Measurements from ENCODE around the gene SPTB. TPM values are rescaled to one million over a fixed set of nuclear protein-coding genes. Genes with fewer than 3 reads are reported as not detected.

Gene SPTB
- total RNA-seq, 1 experiment from 2014 or later: 0.43 TPM

DNA sequence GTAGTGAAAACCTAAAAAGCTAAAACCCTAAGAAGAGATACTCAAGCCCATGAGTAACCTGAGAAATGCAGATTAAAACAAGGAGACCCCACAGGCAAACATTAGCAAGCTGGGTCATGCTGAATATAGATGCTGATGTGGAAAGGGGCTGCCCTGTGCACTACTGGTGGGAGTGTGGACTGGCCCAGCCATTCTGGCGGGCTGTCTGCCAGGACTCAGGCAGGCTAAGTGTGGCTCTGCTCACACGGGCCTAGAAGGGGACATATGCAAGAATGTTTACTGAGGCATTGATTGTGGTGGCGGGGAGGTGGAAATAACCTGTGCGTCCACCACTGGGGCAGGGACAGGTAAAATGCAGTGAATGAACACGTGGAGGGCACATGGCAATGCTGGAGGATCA lies 48.3 kb downstream of the SPTB start:
- no peak for TF ChIP-seq EZH2 (IDR thresholded peaks at IDR 0.05; ENCODE audit: borderline replicate concordance, low read depth, low read length, poor library complexity, severe bottlenecking)
- TF ChIP-seq CTCF (conservative IDR thresholded peaks at IDR 0.05; ENCODE audit: low read depth, low read length): no peak
- Histone ChIP-seq H3K4me1 (ENCODE audit: insufficient read depth, low read length, poor library complexity, severe bottlenecking) (no peaks in the 10 kb centered on the region), H3K27ac (ENCODE audit: low read depth, low read length, poor library complexity, severe bottlenecking) (no peak overlapping the region), H3K36me3 (ENCODE audit: insufficient read depth, low read length, poor library complexity, severe bottlenecking) (no peaks in the 10 kb centered on the region), H3K9me3 (ENCODE audit: low read depth, low read length, poor library complexity, severe bottlenecking) (no peaks in the 10 kb centered on the region), H3K4me3 (ENCODE audit: low read depth, low read length, poor library complexity, severe bottlenecking) (no peak overlapping the region), H3K27me3 (replicated peaks; ENCODE audit: insufficient read depth, low read depth, low read length, poor library complexity) (no peaks in the 10 kb centered on the region)
- no peak for DNase-seq (ENCODE audit: low spot score)
- ChIA-PET CTCF (no interaction called here), POLR2A (ENCODE audit: low non-redundant PET) (no interaction called here)
- intact Hi-C loops (cut with micrococcal nuclease; ENCODE audit: unreplicated experiment): no loop called here
- BruUV-seq (replicated peaks): no TSS peak

DNA sequence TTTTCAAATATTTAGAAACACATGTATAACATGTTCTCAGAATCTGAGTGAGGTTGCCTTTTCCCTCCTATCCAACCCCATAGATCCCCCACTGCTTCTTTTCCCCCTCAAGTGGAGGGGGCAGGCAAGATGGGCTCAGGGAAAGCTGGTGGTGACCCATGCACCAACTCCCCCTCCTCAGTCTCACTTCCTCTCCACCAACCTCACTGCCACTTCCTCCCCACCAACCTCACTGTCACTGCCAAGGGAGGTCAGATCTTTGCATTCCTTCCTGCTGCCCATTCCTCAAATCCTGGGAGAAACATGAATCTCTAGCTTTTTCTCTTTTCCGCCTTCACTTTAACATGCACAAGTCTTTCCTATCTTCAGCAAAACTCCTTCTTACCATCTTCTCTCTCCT lies 48.7 kb downstream of the SPTB start:
- POLR2A ChIA-PET (ENCODE audit: low non-redundant PET): no interaction called here
- H3K4me1 ChIP-seq (ENCODE audit: insufficient read depth, low read length, poor library complexity, severe bottlenecking): no peaks in the 10 kb centered on the region
- no peak for TF ChIP-seq EZH2 (IDR thresholded peaks at IDR 0.05; ENCODE audit: borderline replicate concordance, low read depth, low read length, poor library complexity, severe bottlenecking)
- no peak for TF ChIP-seq CTCF (conservative IDR thresholded peaks at IDR 0.05; ENCODE audit: low read depth, low read length)
- H3K36me3 ChIP-seq (ENCODE audit: insufficient read depth, low read length, poor library complexity, severe bottlenecking): no peaks in the 10 kb centered on the region
- H3K27me3 ChIP-seq (replicated peaks; ENCODE audit: insufficient read depth, low read depth, low read length, poor library complexity): no peaks in the 10 kb centered on the region
- CTCF ChIA-PET: no interaction called here
- BruUV-seq (replicated peaks): no TSS peak
- DNase-seq (ENCODE audit: low spot score): no peak
- H3K4me3 ChIP-seq (ENCODE audit: low read depth, low read length, poor library complexity, severe bottlenecking): no peak overlapping the region
- H3K27ac ChIP-seq (ENCODE audit: low read depth, low read length, poor library complexity, severe bottlenecking): no peak overlapping the region
- intact Hi-C loops (cut with micrococcal nuclease; ENCODE audit: unreplicated experiment): no loop called here
- no peaks in the 10 kb centered on the region for H3K9me3 ChIP-seq (ENCODE audit: low read depth, low read length, poor library complexity, severe bottlenecking)

GRCh38 chr14:64828071-64828470 lies 51.6 kb downstream of the SPTB start:
- no peaks in the 10 kb centered on the region for H3K9me3 ChIP-seq (ENCODE audit: low read depth, low read length, poor library complexity, severe bottlenecking)
- intact Hi-C loops (cut with micrococcal nuclease; ENCODE audit: unreplicated experiment): no loop called here
- BruUV-seq (replicated peaks): no TSS peak
- CTCF ChIA-PET: no interaction called here
- no peak overlapping the region for H3K27ac ChIP-seq (ENCODE audit: low read depth, low read length, poor library complexity, severe bottlenecking)
- TF ChIP-seq EZH2 (IDR thresholded peaks at IDR 0.05; ENCODE audit: borderline replicate concordance, low read depth, low read length, poor library complexity, severe bottlenecking): no peak
- no peak for TF ChIP-seq CTCF (conservative IDR thresholded peaks at IDR 0.05; ENCODE audit: low read depth, low read length)
- no peaks in the 10 kb centered on the region for H3K27me3 ChIP-seq (replicated peaks; ENCODE audit: insufficient read depth, low read depth, low read length, poor library complexity)
- no peaks in the 10 kb centered on the region for H3K36me3 ChIP-seq (ENCODE audit: insufficient read depth, low read length, poor library complexity, severe bottlenecking)
- H3K4me3 ChIP-seq (ENCODE audit: low read depth, low read length, poor library complexity, severe bottlenecking): no peak overlapping the region
- H3K4me1 ChIP-seq (ENCODE audit: insufficient read depth, low read length, poor library complexity, severe bottlenecking): peaks cover 4% of the 10 kb centered on the region
- POLR2A ChIA-PET (ENCODE audit: low non-redundant PET): no interaction called here
- DNase-seq (ENCODE audit: low spot score): no peak
